Eye (tissue), 1 donor: ENCODE results near the gene HOOK2.
"Not testable (repeated sequence)": the region's sequence is repeated elsewhere in the genome, so short reads cannot be mapped to it uniquely, and the experiment has no call there.

Experiments
- DNase-seq: peaks from one replicate; pipeline ENCODE4 v3.0.0-alpha.2; 2015

Gene HOOK2

DNA sequence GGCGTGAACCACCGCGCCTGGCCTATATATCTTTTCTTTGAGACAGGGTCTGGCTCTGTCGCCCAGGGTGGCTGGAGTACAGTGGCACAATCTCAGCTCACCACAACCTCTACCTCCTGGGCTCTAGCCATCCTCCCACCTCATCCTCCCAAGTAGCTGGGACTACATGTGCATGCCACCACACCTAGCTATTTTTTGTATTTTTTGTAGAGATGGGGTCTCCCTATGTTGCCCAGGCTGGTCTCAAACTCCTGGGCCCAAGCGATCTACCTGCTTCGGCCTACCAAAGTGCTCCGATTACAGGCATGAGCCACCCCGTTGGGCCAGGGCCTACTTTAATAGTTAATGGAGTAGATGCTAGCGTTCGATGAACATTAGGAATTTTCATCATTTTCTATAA, 55.1 kb downstream of the HOOK2 start:
- no peak for DNase-seq

GRCh38 chr19:12715929-12716328, 59.4 kb downstream of the HOOK2 start:
- DNase-seq, result no peak

DNA sequence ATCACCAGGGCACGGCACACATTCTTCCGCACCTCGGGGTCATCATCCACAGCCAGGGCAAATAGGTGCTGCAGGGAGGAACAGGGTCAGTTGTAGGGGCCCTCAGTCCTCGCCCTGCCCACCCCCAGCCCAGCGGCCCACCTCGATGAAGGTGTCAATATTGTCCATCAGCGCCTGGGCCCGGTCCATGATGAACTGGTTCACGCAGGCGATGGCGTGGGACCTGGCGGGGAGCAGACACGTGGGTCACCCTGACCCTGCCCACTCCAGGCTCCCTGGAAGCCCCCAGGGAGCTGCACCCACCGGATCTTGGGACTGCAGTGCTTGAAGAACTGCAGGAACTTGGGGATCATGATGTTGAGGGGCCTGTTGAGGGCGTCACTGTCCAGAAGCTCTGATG, 60.2 kb downstream of the HOOK2 start:
- DNase-seq, result no peak

DNA sequence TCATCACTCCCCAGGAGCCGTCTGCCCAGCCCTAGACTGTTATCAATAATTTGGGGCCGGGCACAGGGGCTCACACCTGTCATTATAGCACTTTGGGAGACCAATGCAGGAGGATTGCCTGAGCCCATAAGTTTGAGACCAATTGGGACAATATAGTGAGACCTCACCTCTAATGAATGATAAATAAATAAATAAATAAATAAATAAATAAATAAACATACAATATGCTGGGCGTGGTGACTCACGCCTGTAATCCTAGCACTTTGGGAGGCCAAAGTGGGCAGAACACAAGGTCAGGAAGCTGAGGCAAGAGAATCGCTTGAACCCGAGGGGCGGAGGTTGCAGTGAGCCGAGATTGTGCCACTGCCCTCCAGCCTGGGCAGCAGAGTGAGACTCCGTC, 62.0 kb downstream of the HOOK2 start:
- not testable (repeated sequence) for DNase-seq
